Thyroid gland (tissue), 4 donors: Measurements from ENCODE around the gene NUB1.

Experiments used
- POLR2A ChIP-seq, 2 donors: fragments of 450-650 bp; IDR thresholded peaks; one replicate each; pipeline ENCODE4 v1.6.1; 2017; ENCODE audit warnings: antibody characterized with exemption in 2 of 2, mild to moderate bottlenecking in 2 of 2, moderate library complexity in 1 of 2
- TF ChIP-seq, protein P1 (sequence below), 6 experiments: fragments of 200-600 bp in 3 of 6; fragments of 450-650 bp in 3 of 6; sonication (generic) in 3 of 6; IDR thresholded peaks; one replicate each; pipeline ENCODE4 v1.5.1; 2016 to 2019; ENCODE audit warnings: antibody characterized with exemption in 6 of 6, mild to moderate bottlenecking in 2 of 6, inconsistent platforms in 1 of 6, moderate library complexity in 1 of 6

DNA sequence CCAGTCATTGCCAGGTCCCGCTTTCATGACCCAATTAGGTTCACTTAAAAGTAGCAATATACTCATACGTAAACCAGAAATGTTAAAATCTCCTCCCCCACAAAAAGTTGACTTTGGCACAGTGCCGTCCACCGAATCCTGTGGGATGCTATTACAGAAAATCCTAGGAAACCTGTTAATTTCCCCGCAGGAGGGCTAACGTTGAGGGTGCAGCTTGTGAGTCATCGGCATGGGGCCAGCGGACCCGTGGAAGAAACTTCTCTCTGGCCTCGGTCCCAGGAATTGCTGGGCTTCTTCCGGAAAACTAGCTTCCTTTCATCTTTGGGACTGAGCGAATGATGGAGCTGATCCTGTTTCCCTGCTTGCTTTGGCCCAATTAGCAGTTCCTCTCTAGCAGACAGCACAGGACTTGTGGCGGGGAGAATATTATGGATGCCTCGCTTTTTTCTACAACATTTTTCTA is 84.9 kb downstream of the NUB1 start:
- TF ChIP-seq, protein P1, sequence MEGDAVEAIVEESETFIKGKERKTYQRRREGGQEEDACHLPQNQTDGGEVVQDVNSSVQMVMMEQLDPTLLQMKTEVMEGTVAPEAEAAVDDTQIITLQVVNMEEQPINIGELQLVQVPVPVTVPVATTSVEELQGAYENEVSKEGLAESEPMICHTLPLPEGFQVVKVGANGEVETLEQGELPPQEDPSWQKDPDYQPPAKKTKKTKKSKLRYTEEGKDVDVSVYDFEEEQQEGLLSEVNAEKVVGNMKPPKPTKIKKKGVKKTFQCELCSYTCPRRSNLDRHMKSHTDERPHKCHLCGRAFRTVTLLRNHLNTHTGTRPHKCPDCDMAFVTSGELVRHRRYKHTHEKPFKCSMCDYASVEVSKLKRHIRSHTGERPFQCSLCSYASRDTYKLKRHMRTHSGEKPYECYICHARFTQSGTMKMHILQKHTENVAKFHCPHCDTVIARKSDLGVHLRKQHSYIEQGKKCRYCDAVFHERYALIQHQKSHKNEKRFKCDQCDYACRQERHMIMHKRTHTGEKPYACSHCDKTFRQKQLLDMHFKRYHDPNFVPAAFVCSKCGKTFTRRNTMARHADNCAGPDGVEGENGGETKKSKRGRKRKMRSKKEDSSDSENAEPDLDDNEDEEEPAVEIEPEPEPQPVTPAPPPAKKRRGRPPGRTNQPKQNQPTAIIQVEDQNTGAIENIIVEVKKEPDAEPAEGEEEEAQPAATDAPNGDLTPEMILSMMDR (IDR thresholded peaks at IDR 0.05), result no peak
- no peak for TF ChIP-seq POLR2A (IDR thresholded peaks at IDR 0.05)
